ENCODE data around the gene RET.

GRCh38 chr10:43035800-43036199, 41.1 kb upstream of the RET start:
- TF ChIP-seq CTCF (IDR thresholded peaks at IDR 0.05) (no peak), POLR2A (IDR thresholded peaks at IDR 0.05) (no peak), EP300 (IDR thresholded peaks at IDR 0.05) (no peak), POLR2AphosphoS5 (IDR thresholded peaks at IDR 0.05) (no peak)
